SK-N-SH (cell line): ENCODE data around the gene TRIM46. TPM values are rescaled to one million over a fixed set of nuclear protein-coding genes. Genes with fewer than 3 reads are reported as not detected.

Experiments
- CTCF ChIA-PET: fragments of 300-600, 350-600 bp; formaldehyde crosslinking; extraction: SDS; loops from one replicate; lab custom pipeline; 2021; lab: Yijun Ruan, JAX
- POLR2A ChIA-PET: fragments of 350-600 bp; sonication (Branson Sonifier 250); formaldehyde crosslinking; extraction: SDS; loops from one replicate; lab custom pipeline; 2020; ENCODE audit warnings: antibody characterized with exemption, inconsistent platforms; lab: Yijun Ruan, JAX
- DNase-seq: peaks from one replicate; pipeline ENCODE4 v3.0.0; 2012
- H2AFZ ChIP-seq: fragments of 200-600 bp; sonication (generic); 2 replicates; pipeline ENCODE4 v1.8.1; 2016; ENCODE audit warnings: antibody characterized with exemption, mild to moderate bottlenecking, low read depth
- H3F3A ChIP-seq: fragments of 200-600 bp; sonication (generic); replicated peaks from 2 replicates; pipeline ENCODE3; 2016; ENCODE audit warnings: antibody characterized with exemption, mild to moderate bottlenecking; ENCODE audit not compliant: insufficient read depth
- H3K27ac ChIP-seq, 2 experiments: fragments of 200-500 bp in 1 of 2; fragments of 200-600 bp in 1 of 2; sonication (Bioruptor generic) in 1 of 2; sonication (generic), shearing (Covaris generic) in 1 of 2; 2 replicates each; pipeline versions ENCODE4 v1.5.1 to v1.6.1; 2014 to 2016; ENCODE audit warnings: low read depth in 2 of 2, inconsistent platforms in 1 of 2, low read length in 1 of 2, mild to moderate bottlenecking in 1 of 2, mixed read lengths in 1 of 2
- H3K27me3 ChIP-seq: fragments of 200-600 bp; sonication (generic), shearing (Covaris generic); 2 replicates; pipeline ENCODE4 v1.6.1; 2016; ENCODE audit warnings: mixed run types; ENCODE audit not compliant: insufficient read depth
- H3K36me3 ChIP-seq, 2 experiments: fragments of 200-500 bp in 1 of 2; fragments of 200-600 bp in 1 of 2; sonication (Bioruptor generic) in 1 of 2; sonication (generic) in 1 of 2; replicated peaks in 1 of 2; 2 replicates each; pipeline versions ENCODE3 to v1.5.1; 2014 to 2016; ENCODE audit warnings: low read length in 1 of 2, mild to moderate bottlenecking in 1 of 2; ENCODE audit not compliant: insufficient read depth in 2 of 2, control insufficient read depth in 1 of 2
- H3K4me1 ChIP-seq, 2 experiments: fragments of 200-500 bp in 1 of 2; fragments of 200-600 bp in 1 of 2; sonication (Bioruptor generic) in 1 of 2; sonication (generic), shearing (Covaris generic) in 1 of 2; 2 replicates each; pipeline versions ENCODE4 v1.5.1 to v1.6.1; 2014 to 2016; ENCODE audit warnings: low read depth in 1 of 2, low read length in 1 of 2, mixed run types in 1 of 2; ENCODE audit not compliant: insufficient read depth in 2 of 2, control insufficient read depth in 1 of 2
- H3K4me2 ChIP-seq: fragments of 200-600 bp; sonication (generic), shearing (Covaris generic); 2 replicates; pipeline ENCODE4 v1.6.1; 2017; ENCODE audit warnings: mixed run types
- H3K4me3 ChIP-seq, 2 experiments: fragments of 200-500 bp in 1 of 2; fragments of 200-600 bp in 1 of 2; sonication (Bioruptor generic) in 1 of 2; sonication (generic), shearing (Covaris generic) in 1 of 2; 2 replicates each; pipeline versions ENCODE4 v1.5.1 to v1.8.1; 2014 to 2016; ENCODE audit warnings: low read depth in 2 of 2, inconsistent platforms in 1 of 2, low read length in 1 of 2, mild to moderate bottlenecking in 1 of 2, mixed read lengths in 1 of 2, moderate library complexity in 1 of 2
- H3K79me2 ChIP-seq: fragments of 200-600 bp; sonication (generic); 2 replicates; pipeline ENCODE4 v1.8.1; 2017; ENCODE audit warnings: mild to moderate bottlenecking; ENCODE audit not compliant: insufficient read depth
- H3K9ac ChIP-seq: fragments of 200-600 bp; sonication (generic); 2 replicates; pipeline ENCODE4 v1.6.1; 2017; ENCODE audit warnings: mixed run types
- H3K9me2 ChIP-seq: fragments of 200-600 bp; sonication (generic); 2 replicates; pipeline ENCODE4 v1.6.1; 2017; ENCODE audit warnings: mixed run types
- H3K9me3 ChIP-seq: fragments of 200-600 bp; sonication (generic); 2 replicates; pipeline ENCODE4 v1.6.1; 2017; ENCODE audit warnings: mixed run types, mild to moderate bottlenecking, moderate library complexity
- H4K20me1 ChIP-seq: fragments of 200-600 bp; sonication (generic); 2 replicates; pipeline ENCODE4 v1.6.1; 2017; ENCODE audit warnings: mild to moderate bottlenecking, mixed run types; ENCODE audit not compliant: insufficient read depth
- CTCF ChIP-seq: fragments of 200-600 bp; sonication (generic); IDR thresholded peaks from 2 replicates; pipeline ENCODE4 v1.6.1; 2017; ENCODE audit warnings: antibody characterized with exemption, mild to moderate bottlenecking, moderate library complexity
- EP300 ChIP-seq, 2 experiments: IDR thresholded peaks; 2 replicates each; pipeline versions ENCODE4 v1.4.0 to v1.6.1; 2012; ENCODE audit warnings: borderline replicate concordance in 1 of 2, low read depth in 1 of 2, low read length in 1 of 2
- EZH2phosphoT487 ChIP-seq: fragments of 200-600 bp; sonication (generic); IDR thresholded peaks from 2 replicates; pipeline ENCODE4 v1.6.1; 2017; ENCODE audit warnings: low read depth, mixed run types, mild to moderate bottlenecking, antibody characterized with exemption, moderate library complexity, borderline replicate concordance
- FOXJ3 ChIP-seq: sonication (generic); formaldehyde crosslinking; IDR thresholded peaks from 2 replicates; pipeline ENCODE4 v1.5.1; 2020; ENCODE audit warnings: mild to moderate bottlenecking, missing genetic modification reagents
- FOXM1 ChIP-seq: IDR thresholded peaks from 2 replicates; pipeline ENCODE4 v1.4.0; 2012; ENCODE audit warnings: low read depth, mild to moderate bottlenecking
- GATA2 ChIP-seq: sonication (generic); formaldehyde crosslinking; IDR thresholded peaks from 2 replicates; pipeline ENCODE4 v1.5.0; 2020; ENCODE audit warnings: mild to moderate bottlenecking, missing genetic modification reagents
- IRF3 ChIP-seq: fragments of 150-350 bp; IDR thresholded peaks from 2 replicates; pipeline ENCODE4 v1.6.1; 2016; ENCODE audit warnings: mild to moderate bottlenecking, low read depth, low read length
- MAX ChIP-seq: IDR thresholded peaks from 2 replicates; pipeline ENCODE4 v1.4.0; 2012; ENCODE audit warnings: low read depth
- MXI1 ChIP-seq: IDR thresholded peaks from 2 replicates; pipeline ENCODE4 v1.6.1; 2012; ENCODE audit warnings: mild to moderate bottlenecking, low read depth, low read length, improper control_type of control experiment
- NRF1 ChIP-seq: IDR thresholded peaks from 2 replicates; pipeline ENCODE4 v1.6.1; 2012; ENCODE audit warnings: low read depth, mild to moderate bottlenecking, low read length
- POLR2AphosphoS5 ChIP-seq: IDR thresholded peaks from 2 replicates; pipeline ENCODE4 v1.6.1; 2012; ENCODE audit warnings: low read depth, low read length
- RXRA ChIP-seq: IDR thresholded peaks from 2 replicates; pipeline ENCODE4 v1.4.0; 2012; ENCODE audit warnings: low read depth, mild to moderate bottlenecking, borderline replicate concordance
- TAF1 ChIP-seq: IDR thresholded peaks from 2 replicates; pipeline ENCODE4 v1.6.1; 2012; ENCODE audit warnings: low read depth, mild to moderate bottlenecking, low read length, moderate library complexity, borderline replicate concordance
- USF1 ChIP-seq: IDR thresholded peaks from 2 replicates; pipeline ENCODE4 v1.4.0; 2012; ENCODE audit warnings: low read depth, borderline replicate concordance
- USF2 ChIP-seq: fragments of 150-350 bp; IDR thresholded peaks from 2 replicates; pipeline ENCODE4 v1.6.1; 2017; ENCODE audit warnings: antibody characterized with exemption, low read length, low read depth, borderline replicate concordance
- WGBS: methylation state at CpG from one replicate; pipeline ENCODE4 v1.1.6; 2017; ENCODE audit warnings: low lambda C conversion rate; 5-methylcytosine and 5-hydroxymethylcytosine counted together
- polyA plus RNA-seq, 3 experiments: library from polyadenylated mRNA; depleted of rRNA; stranded (reverse); fragments of >200 nt; gene quantifications; 2 replicates each; pipeline ENCODE4 v1.2.3, GENCODE V29; 2012

The TRIM46 gene
- polyA plus RNA-seq, 1 of the 3 experiments (the other 2 are of a cell fraction), result 12.7 TPM

- Histone ChIP-seq H3K9me3 (no peaks in the 10 kb centered on the region), H3K79me2 (peaks cover 25% of the 10 kb centered on the region), H3K4me1 (peaks cover 0 to 27% of the 10 kb centered on the region in 2 experiments; a peak in 3 of 4 replicates), H3K9me2 (no peaks in the 10 kb centered on the region), H3F3A (peaks cover 35% of the 10 kb centered on the region), H2AFZ (no peak overlapping the region), H4K20me1 (no peaks in the 10 kb centered on the region), H3K27me3 (no peaks in the 10 kb centered on the region), H3K9ac (no peak overlapping the region), H3K36me3 (peaks cover 10 to 32% of the 10 kb centered on the region in 2 experiments), H3K4me3 (no peak overlapping the region), H3K27ac (no peak overlapping the region), H3K4me2 (no peak overlapping the region)
- ChIA-PET POLR2A (no interaction called here), CTCF (interaction anchor here (0.7 to 5.0 kb wide), 6 partner anchors 10 to 114 kb away, joined by 3 to 80 read pairs (median 12); partner anchors contain the start of genes KRTCAP2 and TRIM46)
- TF ChIP-seq IRF3 (no peak), FOXJ3 (CRISPR knock-in tag) (no peak), GATA2 (CRISPR knock-in tag) (no peak), RXRA (no peak), FOXM1 (no peak), CTCF (no peak), TAF1 (no peak), USF1 (no peak)
- 96% methylated on average over 14 of the region's 14 CpGs for WGBS
- no peak for DNase-seq
Observed at GRCh38 chr1:155205035-155205434, 31.4 kb downstream of the TRIM46 start.

- H3K9me3 ChIP-seq, result no peaks in the 10 kb centered on the region
- no peak for DNase-seq
- peak overlapping the region in 1 of 2 experiments; percentile 65; a peak in 1 of 4 replicates for H3K4me3 ChIP-seq
- CTCF ChIA-PET, result interaction anchor here (1.3 to 5.1 kb wide), 8 partner anchors 11 to 116 kb away, joined by 3 to 80 read pairs (median 19); partner anchors contain the start of genes KRTCAP2, RUSC1 and TRIM46
- no peak for TF ChIP-seq FOXM1
- TF ChIP-seq EP300 (IDR thresholded peaks at IDR 0.05; ENCODE audit: borderline replicate concordance in 1 of 2, low read depth in 1 of 2, low read length in 1 of 2), result no peak
- no peak for TF ChIP-seq MAX
- TF ChIP-seq EZH2phosphoT487, result no peak
- TF ChIP-seq POLR2AphosphoS5, result no peak
- no peak for TF ChIP-seq NRF1
- TF ChIP-seq USF2, result no peak
- TF ChIP-seq MXI1, result no peak
- POLR2A ChIA-PET, result no interaction called here
- H4K20me1 ChIP-seq, result no peaks in the 10 kb centered on the region
- peaks cover 0 to 29% of the 10 kb centered on the region in 2 experiments; a peak in 3 of 4 replicates for H3K4me1 ChIP-seq
- H3K9me2 ChIP-seq, result no peaks in the 10 kb centered on the region
- peaks cover 30% of the 10 kb centered on the region for H3F3A ChIP-seq
- 71% methylated on average over 8 of the region's 9 CpGs for WGBS
- peaks cover 29% of the 10 kb centered on the region for H3K79me2 ChIP-seq
- no peak overlapping the region for H2AFZ ChIP-seq
- no peak overlapping the region for H3K9ac ChIP-seq
- H3K4me2 ChIP-seq, result peak overlapping the region; percentile 99; the same call in 1 of the 2 replicates
- H3K27ac ChIP-seq, result peak overlapping the region in 1 of 2 experiments; percentile 98; a peak in 2 of 4 replicates
- peaks cover 14 to 30% of the 10 kb centered on the region in 2 experiments for H3K36me3 ChIP-seq
- no peaks in the 10 kb centered on the region for H3K27me3 ChIP-seq
Observed at GRCh38 chr1:155205969-155206593, 32.4 kb downstream of the TRIM46 start.
